Fibroblast of lung (primary cell): Measurements from ENCODE around the gene PPP1R12A.

ENCODE experiments used
- CTCF ChIP-seq, 2 donors: IDR thresholded peaks in 1 of 2; conservative IDR thresholded peaks in 1 of 2; 1 replicate in 1 of 2; 2 replicates in 1 of 2; pipeline ENCODE4 v1.5.1; 2011 to 2012; ENCODE audit warnings: low read length in 2 of 2, control low read depth in 1 of 2, inconsistent platforms in 1 of 2, low read depth in 1 of 2, mild to moderate bottlenecking in 1 of 2
- EZH2 ChIP-seq: IDR thresholded peaks from 2 replicates; pipeline ENCODE4 v1.5.1; 2012; ENCODE audit warnings: low read length, control low read depth, mild to moderate bottlenecking; ENCODE audit errors: missing control alignments

- TF ChIP-seq CTCF (conservative IDR thresholded peaks at IDR 0.05 in 1 of 2, IDR thresholded peaks at IDR 0.05 in 1 of 2; ENCODE audit: low read depth in 1 of 2, low read length in 2 of 2) (no peak), EZH2 (no peak)
These were observed 446 bp downstream of the PPP1R12A start for GRCh38 chr12:79934281-79935020.
